Activated CD8-positive, alpha-beta T cell treated with anti-CD3 and anti-CD28 coated beads for 36 hours (primary cell): ENCODE data around the gene HNMT. TPM values are rescaled to one million over a fixed set of nuclear protein-coding genes. Genes with fewer than 3 reads are reported as not detected.
"Not testable (repeated sequence)": the region's sequence is repeated elsewhere in the genome, so short reads cannot be mapped to it uniquely, and the experiment has no call there.

Source experiments
- ATAC-seq: fragments of 200-7000 bp; cut with Tn5 transposase; one replicate; pipeline ENCODE4 v1.10.0; 2021; ENCODE audit warnings: mild to moderate bottlenecking, moderate library complexity
- CTCF ChIA-PET: fragments of 350-600 bp; sonication (Branson Sonifier 250); formaldehyde crosslinking; loops from one replicate; lab custom pipeline; 2021; ENCODE audit warnings: antibody characterized with exemption; lab: Charles Lee
- POLR2A ChIA-PET: fragments of 350-600 bp; sonication (Branson Sonifier 250); formaldehyde crosslinking; loops from one replicate; lab custom pipeline; 2021; ENCODE audit warnings: antibody characterized with exemption; lab: Charles Lee
- DNase-seq: peaks from one replicate; pipeline ENCODE4 v3.0.0-alpha.2; 2020
- H3K27ac Mint-ChIP-seq: one replicate; pipeline ENCODE4 v1.8.0; 2021; ENCODE audit warnings: mild to moderate bottlenecking, mixed read lengths
- H3K27me3 Mint-ChIP-seq: one replicate; pipeline ENCODE4 v1.8.0; 2021; ENCODE audit warnings: mixed read lengths
- H3K36me3 Mint-ChIP-seq: one replicate; pipeline ENCODE4 v1.8.0; 2021; ENCODE audit warnings: low read depth, mixed read lengths
- H3K4me1 Mint-ChIP-seq: one replicate; pipeline ENCODE4 v1.8.0; 2021; ENCODE audit warnings: low read depth, mixed read lengths
- H3K4me3 Mint-ChIP-seq: one replicate; pipeline ENCODE4 v1.8.0; 2021; ENCODE audit warnings: mild to moderate bottlenecking, moderate library complexity, mixed read lengths
- H3K9me3 Mint-ChIP-seq: one replicate; pipeline ENCODE4 v1.8.0; 2021; ENCODE audit warnings: mixed read lengths
- intact Hi-C: fragments of 100-400 bp; cut with micrococcal nuclease; formaldehyde crosslinking; loops from one replicate; pipeline ENCODE4 v1.10.0; 2022
- total RNA-seq, 2 experiments: library from RNA; stranded (reverse); gene quantifications; one replicate each; pipeline ENCODE4 v1.2.3, GENCODE V29; 2021
- TF ChIP-seq, protein P1 (sequence below): fragments of 200-600 bp; IDR thresholded peaks from one replicate; pipeline ENCODE4 v1.8.0; 2022; ENCODE audit warnings: antibody characterized with exemption, mild to moderate bottlenecking

The HNMT gene
- not detected for total RNA-seq

DNA sequence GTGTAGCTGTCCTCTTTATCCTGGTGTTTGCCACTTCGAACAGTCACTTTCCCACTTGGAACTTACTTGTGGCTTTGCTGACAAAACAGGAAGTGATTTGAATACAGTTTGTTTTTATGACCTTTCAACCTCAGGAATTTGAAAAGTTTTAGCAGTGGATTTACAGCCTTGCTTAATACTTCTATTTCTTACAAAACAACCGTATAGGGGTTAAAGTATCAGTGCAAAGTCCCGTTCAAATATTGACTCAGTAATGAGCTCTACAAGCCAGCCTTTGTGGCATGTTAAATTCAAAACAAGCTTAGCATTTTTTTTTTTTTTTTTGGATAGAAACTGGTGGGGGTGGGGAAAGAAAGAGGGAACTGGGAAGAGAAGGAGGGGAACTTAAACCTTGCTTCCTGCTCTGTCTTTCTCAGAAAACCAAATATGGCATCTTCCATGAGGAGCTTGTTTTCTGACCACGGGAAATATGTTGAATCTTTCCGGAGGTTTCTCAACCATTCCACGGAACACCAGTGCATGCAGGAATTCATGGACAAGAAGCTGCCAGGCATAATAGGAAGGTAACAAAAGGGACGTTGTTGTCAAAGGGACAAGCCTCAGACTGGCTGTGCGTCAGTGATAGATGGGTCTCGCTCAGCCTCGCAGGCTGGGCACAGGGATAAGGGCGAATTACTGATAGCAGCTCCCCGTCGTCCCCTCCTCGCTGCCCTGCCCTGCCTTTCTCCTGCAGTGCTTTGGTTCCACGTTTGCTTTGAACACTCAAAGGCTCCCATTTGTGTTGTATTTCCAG, at the start of gene HNMT:
HNMT (plus strand) TSS at position 408 of the 793 bp plus-strand sequence; CDS start at position 427, 19 bp downstream.
- ChIA-PET CTCF (interaction anchor here (0.6 kb wide), 1 partner anchor 27 kb away, joined by 3 read pairs; no protein-coding TSS in a partner anchor), POLR2A (interaction anchor here (0.7 kb wide), 1 partner anchor 8 kb away, joined by 3 read pairs; no protein-coding TSS in a partner anchor)
- ATAC-seq (no peak), DNase-seq (no peak)
- intact Hi-C loops = no loop called here
- Mint-ChIP-seq H3K27ac (no peak within 1 kb of the TSS), H3K27me3 (peaks cover 1% of the 10 kb centered on the region), H3K36me3 (no peaks in the 10 kb centered on the region), H3K4me3 (no peak within 1 kb of the TSS), H3K9me3 (no peaks in the 10 kb centered on the region), H3K4me1 (no peaks in the 10 kb centered on the region)
- TF ChIP-seq, protein P1, sequence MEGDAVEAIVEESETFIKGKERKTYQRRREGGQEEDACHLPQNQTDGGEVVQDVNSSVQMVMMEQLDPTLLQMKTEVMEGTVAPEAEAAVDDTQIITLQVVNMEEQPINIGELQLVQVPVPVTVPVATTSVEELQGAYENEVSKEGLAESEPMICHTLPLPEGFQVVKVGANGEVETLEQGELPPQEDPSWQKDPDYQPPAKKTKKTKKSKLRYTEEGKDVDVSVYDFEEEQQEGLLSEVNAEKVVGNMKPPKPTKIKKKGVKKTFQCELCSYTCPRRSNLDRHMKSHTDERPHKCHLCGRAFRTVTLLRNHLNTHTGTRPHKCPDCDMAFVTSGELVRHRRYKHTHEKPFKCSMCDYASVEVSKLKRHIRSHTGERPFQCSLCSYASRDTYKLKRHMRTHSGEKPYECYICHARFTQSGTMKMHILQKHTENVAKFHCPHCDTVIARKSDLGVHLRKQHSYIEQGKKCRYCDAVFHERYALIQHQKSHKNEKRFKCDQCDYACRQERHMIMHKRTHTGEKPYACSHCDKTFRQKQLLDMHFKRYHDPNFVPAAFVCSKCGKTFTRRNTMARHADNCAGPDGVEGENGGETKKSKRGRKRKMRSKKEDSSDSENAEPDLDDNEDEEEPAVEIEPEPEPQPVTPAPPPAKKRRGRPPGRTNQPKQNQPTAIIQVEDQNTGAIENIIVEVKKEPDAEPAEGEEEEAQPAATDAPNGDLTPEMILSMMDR = no peak

DNA sequence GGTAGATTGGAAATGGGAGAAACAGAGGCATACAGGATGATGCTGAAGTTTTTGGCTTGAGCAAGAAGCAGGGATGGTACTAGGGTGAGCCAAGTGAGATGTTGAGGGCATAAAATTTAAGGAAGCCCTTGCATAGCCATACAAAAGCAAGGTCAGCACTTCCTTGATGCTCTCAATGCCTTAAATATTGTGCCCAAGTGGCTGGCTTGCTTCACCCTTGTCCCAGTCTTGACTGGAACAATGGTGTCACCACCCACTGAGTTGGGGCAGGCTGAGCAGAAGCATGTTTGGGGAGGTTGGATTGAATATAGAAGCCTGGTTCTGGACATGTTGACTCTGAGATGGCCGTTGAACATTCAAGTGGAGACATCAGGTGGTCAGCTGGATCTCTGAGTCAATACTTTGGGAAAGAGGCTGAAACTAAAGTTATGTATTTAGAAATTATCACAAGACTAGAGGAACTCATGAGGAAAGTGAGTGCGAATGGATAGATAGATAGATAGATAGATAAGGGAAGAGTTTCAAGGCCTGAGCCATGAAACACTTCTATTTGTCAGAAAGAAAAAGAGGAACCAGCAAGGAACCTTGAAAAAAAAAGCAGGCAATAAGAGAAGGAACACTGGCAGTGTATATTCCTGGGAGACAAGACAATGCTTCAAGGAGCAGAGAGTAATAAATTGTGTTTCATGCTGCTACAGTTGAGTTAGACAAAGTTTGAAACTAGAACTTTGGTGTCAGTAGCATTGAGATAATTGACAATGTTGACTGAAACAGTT, 43.0 kb upstream of the HNMT start:
- no peak overlapping the region for H3K4me3 Mint-ChIP-seq
- TF ChIP-seq, protein P1 = no peak
- H3K9me3 Mint-ChIP-seq = no peaks in the 10 kb centered on the region
- H3K27ac Mint-ChIP-seq = no peak overlapping the region
- H3K27me3 Mint-ChIP-seq = peaks cover 1% of the 10 kb centered on the region
- ATAC-seq (no peak), DNase-seq (no peak)
- H3K36me3 Mint-ChIP-seq = no peaks in the 10 kb centered on the region
- no peaks in the 10 kb centered on the region for H3K4me1 Mint-ChIP-seq
- POLR2A ChIA-PET = no interaction called here
- CTCF ChIA-PET = no interaction called here
- intact Hi-C loops = no loop called here

DNA sequence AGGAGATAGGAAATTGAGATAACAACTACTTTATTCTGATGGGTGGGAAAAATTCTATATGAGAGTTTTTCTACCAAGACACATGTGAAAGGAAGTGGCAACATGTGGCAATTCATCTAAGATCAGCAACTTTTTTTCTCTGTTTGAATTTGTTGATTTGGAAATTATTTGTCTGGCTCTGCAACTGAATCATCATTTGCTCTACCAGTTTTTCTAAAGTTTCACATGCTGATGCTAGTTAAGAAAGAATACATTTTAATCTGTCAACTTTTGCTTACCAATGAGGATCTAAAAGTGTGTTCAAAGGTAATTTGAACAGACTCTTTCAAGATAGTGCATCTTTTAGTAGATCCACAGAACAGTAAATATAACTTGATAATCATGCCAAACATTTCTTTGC, 42.1 kb upstream of the HNMT start:
- POLR2A ChIA-PET, H3K27ac Mint-ChIP-seq, H3K4me1 Mint-ChIP-seq, intact Hi-C loops, DNase-seq, H3K9me3 Mint-ChIP-seq, H3K27me3 Mint-ChIP-seq, ATAC-seq, H3K4me3 Mint-ChIP-seq, H3K36me3 Mint-ChIP-seq: not testable (repeated sequence)
- CTCF ChIA-PET = interaction anchor here (0.7 kb wide), 1 partner anchor 114 kb away, joined by 3 read pairs; no protein-coding TSS in a partner anchor

DNA sequence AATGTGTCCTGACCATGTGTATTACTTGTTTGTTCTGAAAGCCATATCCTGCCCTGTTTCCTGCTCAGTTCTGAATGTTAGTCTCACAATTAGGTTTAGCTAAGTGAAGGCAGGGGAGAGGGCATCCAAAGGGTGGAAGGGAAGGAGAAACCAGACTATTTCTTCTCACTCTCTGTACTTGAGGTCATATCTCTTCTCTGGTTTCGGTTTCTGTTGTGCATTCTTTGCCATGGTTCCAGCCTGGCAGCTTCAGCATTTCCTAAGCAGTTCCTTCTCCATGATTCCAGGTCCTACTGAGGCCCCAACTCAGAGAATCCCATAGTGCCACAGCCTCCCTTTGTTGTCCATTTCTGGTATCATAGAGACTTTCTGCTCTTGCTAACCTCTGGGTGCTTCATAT, 40.3 kb upstream of the HNMT start:
- Mint-ChIP-seq H3K36me3 (no peaks in the 10 kb centered on the region), H3K4me1 (no peaks in the 10 kb centered on the region), H3K27ac (no peak overlapping the region), H3K4me3 (no peak overlapping the region), H3K27me3 (peaks cover 1% of the 10 kb centered on the region), H3K9me3 (no peaks in the 10 kb centered on the region)
- TF ChIP-seq, protein P1 = no peak
- ChIA-PET POLR2A (no interaction called here), CTCF (no interaction called here)
- ATAC-seq (no peak), DNase-seq (no peak)
- intact Hi-C loops = no loop called here

DNA sequence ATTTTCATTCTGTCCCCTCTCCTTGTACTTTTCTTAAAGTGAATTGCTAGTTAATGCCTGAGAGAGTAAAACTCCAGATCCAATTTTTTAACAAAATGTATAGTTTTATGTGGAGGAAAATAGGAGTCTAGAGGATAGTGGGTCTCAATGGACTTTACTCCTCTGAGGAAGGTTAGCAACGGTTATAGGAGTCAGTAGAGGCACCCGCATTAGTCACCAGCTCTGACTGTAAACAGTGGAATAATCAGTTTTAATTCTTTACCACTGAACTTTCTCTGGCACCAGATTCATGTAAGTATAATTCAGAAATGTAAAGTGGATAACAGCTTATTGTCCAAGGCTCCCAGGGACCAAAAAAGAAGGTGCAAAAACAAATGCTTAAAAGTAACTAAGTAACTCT, 38.7 kb upstream of the HNMT start:
- DNase-seq (no peak), ATAC-seq (no peak)
- CTCF ChIA-PET = interaction anchor here (1.0 kb wide), 1 partner anchor 28 kb away, joined by 3 read pairs; no protein-coding TSS in a partner anchor
- no peaks in the 10 kb centered on the region for H3K4me1 Mint-ChIP-seq
- peaks cover 1% of the 10 kb centered on the region for H3K27me3 Mint-ChIP-seq
- intact Hi-C loops = no loop called here
- POLR2A ChIA-PET = no interaction called here
- no peaks in the 10 kb centered on the region for H3K36me3 Mint-ChIP-seq
- no peak overlapping the region for H3K27ac Mint-ChIP-seq
- H3K9me3 Mint-ChIP-seq = no peaks in the 10 kb centered on the region
- no peak overlapping the region for H3K4me3 Mint-ChIP-seq
- TF ChIP-seq, protein P1 = no peak
